ENCODE data around the gene ISL2. TPM values are rescaled to one million over a fixed set of nuclear protein-coding genes. Genes with fewer than 3 reads are reported as not detected.
A peak's percentile ranks its signal among the peaks of the same experiment; 100 is the strongest.

Gene ISL2
- total and polyA plus RNA-seq, 2 of the 13 experiments (the other 11 are each of a cell fraction or from before 2014, with no cell fraction given): 4.3 to 5.1 TPM

DNA sequence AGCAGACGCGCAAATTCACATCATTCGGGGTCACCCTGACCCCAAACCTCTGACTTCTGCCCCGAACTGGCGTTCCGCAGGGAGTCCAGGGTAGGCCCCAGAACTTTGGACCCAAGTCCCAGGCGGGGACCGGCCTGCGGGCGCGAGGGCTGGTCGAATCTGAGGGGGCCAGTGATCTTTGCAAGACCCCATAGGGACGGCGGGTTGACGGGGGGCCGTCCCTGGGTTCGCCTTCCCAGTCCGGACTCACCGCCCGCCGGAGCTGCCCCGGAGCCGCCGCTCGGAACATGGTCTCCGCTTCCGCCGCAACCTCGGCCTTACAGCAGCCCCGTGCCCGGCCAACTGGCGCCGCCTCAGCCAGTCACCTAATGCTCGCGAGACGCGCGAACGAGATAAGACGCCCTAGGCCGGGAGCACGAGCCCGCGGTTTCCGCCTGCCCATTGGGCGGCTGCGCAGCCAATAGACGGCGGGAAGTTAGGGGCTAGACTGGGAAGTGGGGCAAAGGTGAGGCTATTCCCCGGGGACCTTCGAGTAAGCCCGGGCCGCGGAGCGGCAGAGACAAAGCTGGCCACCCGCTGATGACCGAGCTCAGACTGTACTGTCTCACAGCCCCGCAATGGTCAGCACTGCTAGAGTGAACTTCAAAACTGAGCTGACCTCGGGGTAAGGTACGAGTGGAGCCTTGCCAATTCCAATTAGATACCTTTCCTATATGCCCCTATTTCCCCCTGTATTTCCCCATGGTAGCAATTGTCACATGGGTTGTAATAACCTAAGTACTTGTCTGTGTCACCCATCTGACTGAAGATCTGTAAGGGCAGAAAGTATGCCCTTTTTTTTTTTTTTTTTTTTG lies 25.2 kb upstream of the ISL2 start, which contains the start of gene ETFA (continued):
- TF ChIP-seq, protein P1, sequence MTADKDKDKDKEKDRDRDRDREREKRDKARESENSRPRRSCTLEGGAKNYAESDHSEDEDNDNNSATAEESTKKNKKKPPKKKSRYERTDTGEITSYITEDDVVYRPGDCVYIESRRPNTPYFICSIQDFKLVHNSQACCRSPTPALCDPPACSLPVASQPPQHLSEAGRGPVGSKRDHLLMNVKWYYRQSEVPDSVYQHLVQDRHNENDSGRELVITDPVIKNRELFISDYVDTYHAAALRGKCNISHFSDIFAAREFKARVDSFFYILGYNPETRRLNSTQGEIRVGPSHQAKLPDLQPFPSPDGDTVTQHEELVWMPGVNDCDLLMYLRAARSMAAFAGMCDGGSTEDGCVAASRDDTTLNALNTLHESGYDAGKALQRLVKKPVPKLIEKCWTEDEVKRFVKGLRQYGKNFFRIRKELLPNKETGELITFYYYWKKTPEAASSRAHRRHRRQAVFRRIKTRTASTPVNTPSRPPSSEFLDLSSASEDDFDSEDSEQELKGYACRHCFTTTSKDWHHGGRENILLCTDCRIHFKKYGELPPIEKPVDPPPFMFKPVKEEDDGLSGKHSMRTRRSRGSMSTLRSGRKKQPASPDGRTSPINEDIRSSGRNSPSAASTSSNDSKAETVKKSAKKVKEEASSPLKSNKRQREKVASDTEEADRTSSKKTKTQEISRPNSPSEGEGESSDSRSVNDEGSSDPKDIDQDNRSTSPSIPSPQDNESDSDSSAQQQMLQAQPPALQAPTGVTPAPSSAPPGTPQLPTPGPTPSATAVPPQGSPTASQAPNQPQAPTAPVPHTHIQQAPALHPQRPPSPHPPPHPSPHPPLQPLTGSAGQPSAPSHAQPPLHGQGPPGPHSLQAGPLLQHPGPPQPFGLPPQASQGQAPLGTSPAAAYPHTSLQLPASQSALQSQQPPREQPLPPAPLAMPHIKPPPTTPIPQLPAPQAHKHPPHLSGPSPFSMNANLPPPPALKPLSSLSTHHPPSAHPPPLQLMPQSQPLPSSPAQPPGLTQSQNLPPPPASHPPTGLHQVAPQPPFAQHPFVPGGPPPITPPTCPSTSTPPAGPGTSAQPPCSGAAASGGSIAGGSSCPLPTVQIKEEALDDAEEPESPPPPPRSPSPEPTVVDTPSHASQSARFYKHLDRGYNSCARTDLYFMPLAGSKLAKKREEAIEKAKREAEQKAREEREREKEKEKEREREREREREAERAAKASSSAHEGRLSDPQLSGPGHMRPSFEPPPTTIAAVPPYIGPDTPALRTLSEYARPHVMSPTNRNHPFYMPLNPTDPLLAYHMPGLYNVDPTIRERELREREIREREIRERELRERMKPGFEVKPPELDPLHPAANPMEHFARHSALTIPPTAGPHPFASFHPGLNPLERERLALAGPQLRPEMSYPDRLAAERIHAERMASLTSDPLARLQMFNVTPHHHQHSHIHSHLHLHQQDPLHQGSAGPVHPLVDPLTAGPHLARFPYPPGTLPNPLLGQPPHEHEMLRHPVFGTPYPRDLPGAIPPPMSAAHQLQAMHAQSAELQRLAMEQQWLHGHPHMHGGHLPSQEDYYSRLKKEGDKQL (CRISPR knock-in tag; IDR thresholded peaks at IDR 0.05; ENCODE audit: low read depth): no peak
- TF ChIP-seq, protein P2, sequence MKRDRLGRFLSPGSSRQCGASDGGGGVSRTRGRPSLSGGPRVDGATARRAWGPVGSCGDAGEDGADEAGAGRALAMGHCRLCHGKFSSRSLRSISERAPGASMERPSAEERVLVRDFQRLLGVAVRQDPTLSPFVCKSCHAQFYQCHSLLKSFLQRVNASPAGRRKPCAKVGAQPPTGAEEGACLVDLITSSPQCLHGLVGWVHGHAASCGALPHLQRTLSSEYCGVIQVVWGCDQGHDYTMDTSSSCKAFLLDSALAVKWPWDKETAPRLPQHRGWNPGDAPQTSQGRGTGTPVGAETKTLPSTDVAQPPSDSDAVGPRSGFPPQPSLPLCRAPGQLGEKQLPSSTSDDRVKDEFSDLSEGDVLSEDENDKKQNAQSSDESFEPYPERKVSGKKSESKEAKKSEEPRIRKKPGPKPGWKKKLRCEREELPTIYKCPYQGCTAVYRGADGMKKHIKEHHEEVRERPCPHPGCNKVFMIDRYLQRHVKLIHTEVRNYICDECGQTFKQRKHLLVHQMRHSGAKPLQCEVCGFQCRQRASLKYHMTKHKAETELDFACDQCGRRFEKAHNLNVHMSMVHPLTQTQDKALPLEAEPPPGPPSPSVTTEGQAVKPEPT (CRISPR knock-in tag; IDR thresholded peaks at IDR 0.05; ENCODE audit: low read depth): peak; percentile 65
- TF ChIP-seq ZNF317 (CRISPR knock-in tag; IDR thresholded peaks at IDR 0.05) (peak; percentile 58; the same call in 1 of the 2 replicates), ADNP (CRISPR knock-in tag; IDR thresholded peaks at IDR 0.05) (no peak), ZNF496 (CRISPR knock-in tag; IDR thresholded peaks at IDR 0.05; ENCODE audit: insufficient replicate concordance) (no peak), NR2F1 (CRISPR knock-in tag; IDR thresholded peaks at IDR 0.05) (peak in 1 of 2 experiments; percentile 70; a peak in 3 of 4 replicates), MAFK (conservative IDR thresholded peaks at IDR 0.05 in 1 of 2, IDR thresholded peaks at IDR 0.05 in 1 of 2; ENCODE audit: low read length in 2 of 2) (no peak), ZNF761 (CRISPR knock-in tag; conservative IDR thresholded peaks at IDR 0.05) (peak; percentile 93; the same call in 1 of the 2 replicates), ZNF768 (CRISPR knock-in tag; IDR thresholded peaks at IDR 0.05) (peak; percentile 73), MBD4 (IDR thresholded peaks at IDR 0.05; ENCODE audit: borderline replicate concordance, low read length) (no peak), EHMT2 (IDR thresholded peaks at IDR 0.05; ENCODE audit: borderline replicate concordance, low read depth, low read length) (no peak)
- TF ChIP-seq, protein P3, sequence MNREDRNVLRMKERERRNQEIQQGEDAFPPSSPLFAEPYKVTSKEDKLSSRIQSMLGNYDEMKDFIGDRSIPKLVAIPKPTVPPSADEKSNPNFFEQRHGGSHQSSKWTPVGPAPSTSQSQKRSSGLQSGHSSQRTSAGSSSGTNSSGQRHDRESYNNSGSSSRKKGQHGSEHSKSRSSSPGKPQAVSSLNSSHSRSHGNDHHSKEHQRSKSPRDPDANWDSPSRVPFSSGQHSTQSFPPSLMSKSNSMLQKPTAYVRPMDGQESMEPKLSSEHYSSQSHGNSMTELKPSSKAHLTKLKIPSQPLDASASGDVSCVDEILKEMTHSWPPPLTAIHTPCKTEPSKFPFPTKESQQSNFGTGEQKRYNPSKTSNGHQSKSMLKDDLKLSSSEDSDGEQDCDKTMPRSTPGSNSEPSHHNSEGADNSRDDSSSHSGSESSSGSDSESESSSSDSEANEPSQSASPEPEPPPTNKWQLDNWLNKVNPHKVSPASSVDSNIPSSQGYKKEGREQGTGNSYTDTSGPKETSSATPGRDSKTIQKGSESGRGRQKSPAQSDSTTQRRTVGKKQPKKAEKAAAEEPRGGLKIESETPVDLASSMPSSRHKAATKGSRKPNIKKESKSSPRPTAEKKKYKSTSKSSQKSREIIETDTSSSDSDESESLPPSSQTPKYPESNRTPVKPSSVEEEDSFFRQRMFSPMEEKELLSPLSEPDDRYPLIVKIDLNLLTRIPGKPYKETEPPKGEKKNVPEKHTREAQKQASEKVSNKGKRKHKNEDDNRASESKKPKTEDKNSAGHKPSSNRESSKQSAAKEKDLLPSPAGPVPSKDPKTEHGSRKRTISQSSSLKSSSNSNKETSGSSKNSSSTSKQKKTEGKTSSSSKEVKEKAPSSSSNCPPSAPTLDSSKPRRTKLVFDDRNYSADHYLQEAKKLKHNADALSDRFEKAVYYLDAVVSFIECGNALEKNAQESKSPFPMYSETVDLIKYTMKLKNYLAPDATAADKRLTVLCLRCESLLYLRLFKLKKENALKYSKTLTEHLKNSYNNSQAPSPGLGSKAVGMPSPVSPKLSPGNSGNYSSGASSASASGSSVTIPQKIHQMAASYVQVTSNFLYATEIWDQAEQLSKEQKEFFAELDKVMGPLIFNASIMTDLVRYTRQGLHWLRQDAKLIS (CRISPR knock-in tag; IDR thresholded peaks at IDR 0.05): peak; percentile 60; the same call in 1 of the 2 replicates
- TF ChIP-seq, protein P4, sequence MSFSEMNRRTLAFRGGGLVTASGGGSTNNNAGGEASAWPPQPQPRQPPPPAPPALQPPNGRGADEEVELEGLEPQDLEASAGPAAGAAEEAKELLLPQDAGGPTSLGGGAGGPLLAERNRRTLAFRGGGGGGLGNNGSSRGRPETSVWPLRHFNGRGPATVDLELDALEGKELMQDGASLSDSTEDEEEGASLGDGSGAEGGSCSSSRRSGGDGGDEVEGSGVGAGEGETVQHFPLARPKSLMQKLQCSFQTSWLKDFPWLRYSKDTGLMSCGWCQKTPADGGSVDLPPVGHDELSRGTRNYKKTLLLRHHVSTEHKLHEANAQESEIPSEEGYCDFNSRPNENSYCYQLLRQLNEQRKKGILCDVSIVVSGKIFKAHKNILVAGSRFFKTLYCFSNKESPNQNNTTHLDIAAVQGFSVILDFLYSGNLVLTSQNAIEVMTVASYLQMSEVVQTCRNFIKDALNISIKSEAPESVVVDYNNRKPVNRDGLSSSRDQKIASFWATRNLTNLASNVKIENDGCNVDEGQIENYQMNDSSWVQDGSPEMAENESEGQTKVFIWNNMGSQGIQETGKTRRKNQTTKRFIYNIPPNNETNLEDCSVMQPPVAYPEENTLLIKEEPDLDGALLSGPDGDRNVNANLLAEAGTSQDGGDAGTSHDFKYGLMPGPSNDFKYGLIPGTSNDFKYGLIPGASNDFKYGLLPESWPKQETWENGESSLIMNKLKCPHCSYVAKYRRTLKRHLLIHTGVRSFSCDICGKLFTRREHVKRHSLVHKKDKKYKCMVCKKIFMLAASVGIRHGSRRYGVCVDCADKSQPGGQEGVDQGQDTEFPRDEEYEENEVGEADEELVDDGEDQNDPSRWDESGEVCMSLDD (CRISPR knock-in tag; IDR thresholded peaks at IDR 0.05; ENCODE audit: borderline replicate concordance): peak; percentile 62; the same call in 1 of the 2 replicates
